Suppressor macrophage (primary cell): ENCODE data around the gene POLR1G.
A peak's percentile ranks its signal among the peaks of the same experiment; 100 is the strongest.
"Not testable (repeated sequence)": the region's sequence is repeated elsewhere in the genome, so short reads cannot be mapped to it uniquely, and the experiment has no call there.

Source experiments
- DNase-seq, 4 experiments: peaks; one replicate each; pipeline ENCODE4 v3.0.0-alpha.2; 2020 to 2022

The POLR1G gene

DNA sequence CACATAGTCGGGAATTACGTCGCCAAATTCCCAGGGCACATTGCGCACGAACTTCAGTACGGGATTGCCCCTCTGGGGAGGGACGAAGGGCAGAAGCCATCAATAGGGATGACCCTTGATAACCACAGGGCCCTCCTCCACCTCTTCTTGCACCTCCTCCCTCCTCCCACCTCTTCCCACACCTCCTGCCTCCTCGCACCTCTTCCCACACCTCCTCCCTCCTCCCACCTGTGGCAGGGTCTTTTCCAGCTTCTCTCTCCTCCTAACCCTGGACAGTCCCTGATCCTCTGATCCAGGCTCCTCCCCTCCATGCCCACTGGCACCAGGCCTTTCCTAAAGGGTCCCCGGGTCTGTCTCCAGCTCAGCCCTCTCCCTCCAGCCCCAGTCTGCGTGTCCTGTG, 13.9 kb downstream of the POLR1G start:
- no peak for DNase-seq

DNA sequence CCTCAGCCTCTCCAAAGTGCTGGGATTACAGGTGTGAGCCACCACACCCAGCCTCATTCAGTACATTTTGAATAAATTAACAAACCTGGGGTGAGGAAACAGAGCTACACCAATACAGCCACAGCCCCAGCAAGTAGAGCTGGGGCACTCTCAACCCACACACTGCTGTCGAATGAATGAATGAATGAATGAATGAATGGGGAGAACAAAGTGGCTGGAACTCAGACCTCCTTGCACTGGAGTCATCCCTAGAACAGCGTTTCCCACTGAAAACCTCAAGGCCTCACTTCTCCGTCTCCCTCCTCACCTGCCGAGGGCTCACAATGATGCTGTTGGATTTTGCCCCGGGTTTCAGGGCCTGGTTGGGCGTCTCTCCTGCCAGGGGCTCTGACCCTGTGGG, 14.4 kb downstream of the POLR1G start:
- DNase-seq, result no peak

DNA sequence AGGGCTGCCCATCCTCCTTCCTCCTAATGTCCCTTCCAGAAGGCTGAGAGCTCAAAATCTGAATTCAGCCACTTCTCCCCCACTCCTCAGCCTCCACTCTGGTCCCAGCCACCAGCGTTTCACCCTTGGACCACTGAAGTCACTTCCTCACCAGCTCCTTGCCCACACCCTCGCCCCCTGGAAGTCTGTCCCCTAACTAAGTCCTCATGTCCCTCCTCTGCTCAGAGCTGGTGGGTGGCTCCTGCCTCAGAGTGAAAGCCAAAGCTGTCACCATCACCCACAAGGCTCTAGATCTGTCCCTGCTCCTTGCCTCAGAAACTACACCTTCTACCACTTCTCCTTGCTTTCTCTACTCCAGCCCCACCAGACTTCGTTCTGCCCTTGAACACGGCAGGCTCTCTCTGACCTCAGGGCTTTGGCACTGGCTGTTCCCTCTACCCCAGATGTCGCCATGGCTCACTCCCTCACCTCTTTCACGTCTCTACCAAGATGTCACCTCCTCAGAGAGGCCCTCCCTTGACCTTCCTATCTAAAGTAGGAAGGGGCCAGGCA, 15.6 kb downstream of the POLR1G start:
- peak; percentile 39 to 74 (median 64) for DNase-seq

DNA sequence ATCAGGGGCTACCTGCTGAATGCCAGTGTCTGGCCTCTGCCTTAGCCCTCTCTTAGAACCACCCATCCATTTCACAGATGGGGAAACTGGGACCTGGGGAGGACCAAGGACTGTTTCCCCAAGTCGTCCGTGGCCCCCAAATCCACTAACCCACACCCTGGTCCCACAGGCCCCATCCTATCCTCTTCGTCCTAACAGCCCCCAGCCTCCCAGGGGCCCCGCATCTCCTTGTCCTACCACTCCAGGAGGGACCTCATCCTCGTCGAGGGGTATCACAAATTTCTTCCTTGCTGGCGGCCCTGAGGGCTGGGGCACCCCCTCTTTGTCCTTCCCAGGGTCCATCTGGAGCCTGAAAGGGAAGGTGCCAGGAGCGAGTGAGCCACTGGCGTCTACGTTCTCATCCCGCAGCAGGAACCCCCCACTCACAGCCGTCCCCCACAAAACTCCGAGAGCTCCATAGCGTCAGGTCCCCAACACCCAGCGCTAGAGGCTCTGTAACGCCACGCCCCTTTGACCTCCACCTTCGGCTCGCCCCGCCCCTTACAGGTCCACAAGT, 16.7 kb downstream of the POLR1G start:
- DNase-seq, result no peak

DNA sequence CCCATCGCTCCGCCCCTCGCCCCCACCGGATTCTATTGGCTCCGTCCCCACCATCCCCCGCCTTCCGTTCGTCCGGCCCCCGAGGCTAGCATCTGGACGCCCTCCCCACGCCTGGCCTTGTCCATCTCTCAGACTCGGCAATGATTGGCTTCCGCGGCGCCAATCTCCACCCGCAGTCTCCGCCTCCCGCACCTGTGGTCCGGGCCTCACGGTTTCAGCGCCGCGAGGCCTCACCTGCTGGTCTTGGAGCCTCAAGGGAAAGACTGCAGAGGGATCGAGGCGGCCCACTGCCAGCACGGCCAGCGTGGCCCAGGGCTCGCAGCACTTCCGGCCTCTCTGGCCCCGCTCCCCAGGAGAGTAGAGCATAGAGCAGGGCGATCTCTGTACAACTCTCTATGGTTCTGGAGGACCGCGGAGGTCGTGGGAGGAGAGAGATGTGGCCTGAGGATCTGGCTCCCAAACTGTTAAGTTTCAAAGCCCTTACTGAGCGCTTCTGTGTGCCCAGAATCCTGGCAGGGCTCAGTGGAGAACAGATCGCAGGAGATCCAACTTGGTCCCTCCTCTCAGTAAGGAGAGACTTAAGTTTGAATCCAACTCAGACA, 17.2 kb downstream of the POLR1G start, which contains the start of gene ERCC1:
TSS of gene ERCC1 (minus strand) at position 329 of the 602 bp plus-strand sequence. CDS start 543 bp downstream, outside the sequence.
- peak; percentile 92 to 97 (median 95) for DNase-seq

DNA sequence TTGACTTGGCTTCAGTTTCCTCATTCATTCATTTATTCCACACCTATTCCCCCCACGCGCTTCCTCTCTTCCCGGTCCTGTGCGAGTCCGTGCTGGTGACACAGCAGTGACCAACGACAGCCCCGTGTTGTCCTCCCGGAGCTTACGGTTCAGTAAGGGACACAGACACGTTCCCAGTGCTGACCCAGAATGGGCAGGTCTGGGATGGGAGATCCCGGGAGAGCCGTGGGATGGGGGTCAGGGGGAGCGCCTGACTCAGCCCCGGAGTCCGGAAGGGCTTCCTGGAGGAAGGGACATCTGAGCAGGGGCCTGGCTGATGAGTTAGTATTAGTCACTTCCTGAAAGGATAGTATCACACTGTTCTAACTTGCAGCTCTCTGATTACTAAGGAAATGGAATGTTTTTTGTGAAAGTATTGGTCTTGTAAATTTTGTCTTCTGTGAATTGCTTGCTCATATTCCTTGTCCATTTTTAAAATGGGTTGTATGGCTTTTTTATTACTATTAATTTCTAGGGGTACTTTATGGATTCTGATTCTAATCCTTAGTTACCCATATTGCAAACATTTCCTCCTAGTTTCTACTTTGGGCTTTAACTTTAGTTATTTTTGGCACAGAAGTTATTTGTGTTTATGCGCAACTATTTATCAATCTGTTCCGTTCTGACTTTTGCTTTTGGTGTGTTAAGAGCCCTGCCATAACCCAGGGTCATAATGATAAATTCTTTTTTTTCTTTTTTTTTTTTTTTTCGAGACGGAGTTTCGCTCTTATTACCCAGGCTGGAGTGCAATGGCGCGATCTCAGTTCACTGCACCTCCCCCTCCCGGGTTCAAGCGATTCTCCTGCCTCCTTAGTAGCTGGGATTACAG, 18.0 kb downstream of the POLR1G start:
- peak; percentile 77 to 93 (median 90) for DNase-seq

DNA sequence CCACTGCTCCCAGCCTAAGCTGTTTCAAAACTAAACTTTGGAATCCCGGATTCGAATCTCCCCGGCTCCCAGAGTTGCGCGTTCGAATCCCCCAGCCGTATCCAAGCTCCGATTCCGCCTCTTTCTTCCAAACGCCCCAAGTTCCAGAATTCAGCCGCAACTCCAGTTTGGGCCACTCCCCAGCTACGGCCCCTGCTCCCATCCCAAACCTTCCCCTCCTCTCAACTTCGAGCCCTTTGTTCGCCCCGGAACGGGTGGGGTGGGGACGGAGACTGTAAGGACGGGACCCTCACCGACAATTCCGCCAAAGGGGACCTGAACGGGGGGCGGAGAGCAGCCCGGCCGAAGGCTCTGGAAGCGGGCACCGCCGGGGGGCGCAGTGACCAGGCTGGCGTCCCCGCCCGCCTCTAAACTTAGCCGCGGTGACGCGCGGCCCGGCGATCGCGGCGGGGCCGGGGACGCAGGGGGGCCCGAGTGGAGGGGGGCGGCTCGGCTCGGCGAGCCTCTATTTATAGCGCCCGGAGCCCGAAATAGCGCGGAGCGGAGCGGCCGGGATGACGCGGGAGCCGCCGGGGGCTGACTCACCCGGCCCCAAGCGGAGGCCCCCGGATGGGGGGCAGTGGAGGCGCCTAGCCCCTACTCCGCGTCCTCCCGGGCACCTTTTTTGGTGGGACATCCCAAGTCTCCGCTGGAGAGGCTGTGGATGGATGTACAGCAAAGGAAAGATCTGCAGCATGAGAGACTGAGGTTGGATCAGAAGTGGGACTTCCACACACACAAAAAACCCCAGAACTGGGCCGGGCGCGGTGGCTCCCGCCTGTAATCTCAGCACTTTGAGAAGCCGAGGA, 22.2 kb downstream of the POLR1G start:
- DNase-seq, result peak; percentile 34 to 74 (median 52)

DNA sequence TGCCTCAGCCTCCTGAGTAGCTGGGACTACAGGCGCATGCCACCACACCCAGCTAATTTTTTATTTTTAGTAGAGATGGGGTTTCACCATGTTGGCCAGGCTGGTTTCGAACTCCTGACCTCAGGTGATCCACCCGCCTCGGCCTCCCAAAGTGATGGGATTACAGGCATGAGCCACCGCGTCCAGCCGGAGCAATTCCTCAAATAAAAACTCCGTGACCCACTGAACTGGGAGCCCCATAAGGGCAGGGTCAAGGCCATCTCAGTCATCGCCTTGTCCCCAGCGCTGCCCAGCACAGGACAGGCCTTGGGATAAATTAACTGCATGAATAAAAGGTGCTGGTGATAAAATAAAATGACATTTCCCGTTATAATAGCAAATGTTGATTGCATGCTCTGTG, 23.5 kb downstream of the POLR1G start:
- DNase-seq, result not testable (repeated sequence)

DNA sequence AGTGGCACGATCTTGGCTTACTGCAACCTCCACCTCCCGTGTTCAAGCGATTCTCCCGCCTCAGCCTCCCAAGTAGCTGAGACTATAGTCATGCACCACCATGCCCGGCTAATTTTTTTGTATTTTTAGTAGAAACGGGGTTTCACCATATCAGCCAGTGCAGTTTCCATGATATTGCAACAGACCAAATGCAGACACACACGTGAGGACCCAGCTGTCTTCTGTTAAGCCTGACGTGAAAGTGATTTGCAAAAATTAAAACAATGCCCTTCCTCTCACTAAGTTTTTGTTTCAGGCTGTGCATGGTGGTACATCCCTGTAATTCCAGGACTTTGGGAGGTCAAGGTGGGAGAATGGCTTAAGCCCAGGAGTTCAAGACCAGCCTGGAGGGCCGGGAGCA, 24.6 kb downstream of the POLR1G start:
- peak; percentile 55 to 78 (median 72) for DNase-seq

DNA sequence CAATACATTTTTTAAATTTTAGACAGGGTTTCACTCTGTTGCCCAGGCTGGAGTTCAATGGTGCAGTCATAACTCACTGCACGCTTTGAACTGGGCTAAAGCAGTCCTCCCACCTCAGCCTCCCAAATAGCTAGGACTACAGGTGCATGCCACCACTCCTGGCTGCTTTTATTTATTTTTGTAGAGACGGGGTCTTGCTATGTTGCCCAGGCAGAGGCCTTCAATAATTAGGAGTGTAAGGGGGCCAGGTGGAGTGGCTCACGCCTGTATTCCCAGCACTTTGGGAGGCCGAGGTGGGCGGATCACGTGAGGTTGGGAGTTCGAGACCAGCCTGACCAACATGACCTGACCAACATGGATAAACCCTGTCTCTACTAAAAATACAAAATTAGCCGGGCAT, 26.1 kb downstream of the POLR1G start:
- DNase-seq, result not testable (repeated sequence)

DNA sequence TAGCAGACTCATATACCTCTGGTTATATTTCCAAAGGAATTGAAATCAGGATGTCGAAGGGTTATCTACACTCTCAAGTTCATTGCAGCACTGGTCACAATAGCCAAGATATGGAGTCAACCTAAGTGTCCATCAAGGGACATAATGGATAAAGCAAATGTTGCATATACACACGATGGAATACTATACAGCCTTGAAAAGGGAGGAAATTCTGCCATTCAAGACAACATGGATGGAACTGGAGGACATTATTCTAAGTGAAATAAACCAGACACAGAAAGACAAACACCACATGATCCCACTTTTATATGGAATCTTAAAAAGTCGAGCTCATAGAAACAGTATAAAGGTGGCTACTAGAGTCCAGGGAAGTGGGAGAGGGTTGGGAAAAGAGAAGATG, 30.9 kb downstream of the POLR1G start:
- DNase-seq, result no peak

DNA sequence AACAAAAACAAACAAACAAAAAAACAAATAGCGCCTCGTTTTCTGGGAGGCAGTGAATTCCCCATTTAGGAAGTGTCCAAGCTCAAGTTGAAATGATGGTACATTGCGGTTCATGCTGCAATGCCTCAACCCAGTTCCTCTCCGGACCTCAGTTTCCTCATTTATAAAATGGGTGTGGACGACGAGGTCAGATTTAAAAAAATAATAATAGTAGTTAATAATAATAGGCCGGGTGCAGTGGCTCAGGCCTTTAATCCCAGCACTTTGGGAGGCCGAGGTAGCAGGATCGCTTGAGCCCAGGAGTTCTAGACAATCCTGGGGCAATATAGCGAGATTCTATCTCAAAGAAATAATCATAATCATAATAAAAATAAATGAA, 32.7 kb downstream of the POLR1G start:
- DNase-seq, result peak; percentile 43 to 75 (median 72)

DNA sequence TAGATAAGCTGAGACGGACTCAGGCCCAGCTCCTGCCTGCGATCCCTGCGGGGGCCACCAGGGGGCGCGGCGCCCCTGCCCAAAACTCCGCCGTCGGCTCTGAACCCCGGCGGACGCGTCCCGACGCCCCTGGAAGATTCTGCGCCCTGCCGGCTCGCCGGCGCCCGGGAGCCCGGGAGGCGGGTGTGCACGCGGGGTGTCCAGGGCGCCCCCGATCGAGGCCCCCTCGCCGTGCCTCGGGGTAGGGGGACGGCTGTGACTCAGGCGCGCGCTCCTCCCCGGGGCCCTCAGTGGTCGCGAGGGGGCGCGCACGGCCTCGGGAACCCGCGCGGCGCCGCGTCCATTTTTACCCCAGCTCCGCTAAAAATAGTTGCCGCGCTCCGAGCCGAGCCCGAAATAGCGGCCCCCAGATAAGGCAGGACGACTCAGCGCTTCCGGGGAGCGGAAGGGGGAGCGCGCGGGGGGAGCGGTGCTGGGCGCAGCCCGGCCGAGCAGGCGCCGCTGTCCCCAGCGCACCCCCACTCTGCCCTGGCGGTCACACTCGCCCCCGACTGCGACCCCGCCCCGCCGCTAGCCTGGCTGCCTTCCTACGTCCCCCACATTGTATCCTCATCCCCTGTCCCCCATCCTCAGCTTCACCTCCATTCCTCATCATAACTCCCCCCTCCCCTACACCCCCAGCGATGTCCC, 33.3 kb downstream of the POLR1G start:
- DNase-seq, result peak; percentile 81 to 90 (median 86)

DNA sequence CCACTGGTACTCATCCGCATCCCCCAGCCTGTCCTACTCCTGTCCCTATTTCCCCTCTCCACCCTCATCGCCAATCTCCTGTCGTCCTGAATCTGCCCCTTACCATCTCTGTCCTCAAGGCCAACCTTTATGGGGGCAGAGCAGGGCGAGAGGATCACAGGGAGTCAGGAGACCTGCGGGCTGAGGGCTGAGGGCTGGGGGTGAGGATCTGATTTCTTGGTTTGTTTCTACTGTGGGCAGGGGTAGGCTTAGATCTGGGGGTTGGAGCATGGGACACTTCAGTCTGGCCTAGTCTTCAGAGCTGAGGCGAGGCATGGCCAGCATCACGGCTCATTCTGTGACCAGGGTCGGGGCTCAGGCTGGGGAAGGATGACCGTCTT, 33.8 kb downstream of the POLR1G start:
- DNase-seq, result no peak

DNA sequence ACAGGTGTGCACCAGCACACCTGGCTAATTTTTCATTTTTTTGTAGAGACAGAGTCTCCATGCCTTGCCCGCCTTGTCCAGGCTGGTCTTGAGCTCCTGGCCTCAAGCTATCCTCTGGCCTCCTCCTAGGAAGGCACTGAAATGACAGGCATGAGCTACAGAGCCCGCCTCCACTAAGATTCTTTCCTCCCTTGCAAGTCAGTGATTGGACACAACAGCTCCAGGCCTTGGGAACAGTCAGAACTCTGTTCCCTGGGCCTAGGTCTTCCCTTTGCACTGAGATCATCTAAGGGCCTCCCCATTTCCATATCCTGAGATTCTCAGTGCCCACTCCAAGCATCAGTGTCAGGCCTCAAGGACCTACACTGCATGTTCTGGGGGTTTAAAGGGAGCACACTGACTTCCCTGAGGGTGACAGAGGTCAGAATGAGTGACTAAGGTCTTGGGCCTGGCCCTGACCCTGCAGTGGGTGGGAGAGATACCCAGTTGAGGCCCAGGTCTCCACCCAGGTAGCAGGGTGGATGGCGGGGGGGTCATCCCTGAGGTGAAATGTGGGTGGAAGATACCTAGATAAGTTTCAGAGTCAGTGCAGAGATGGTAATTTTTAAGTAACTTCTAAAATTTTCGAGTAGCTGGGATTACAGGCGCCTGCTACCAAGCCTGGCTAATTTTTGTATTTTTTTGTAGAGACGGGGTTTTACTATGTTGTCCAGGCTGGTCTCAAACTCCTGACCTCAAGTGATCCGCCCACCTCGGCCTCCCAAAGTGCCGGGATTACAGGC, 34.6 kb downstream of the POLR1G start:
- peak in 3 of 4 experiments; percentile 18 to 41 (median 35) for DNase-seq

DNA sequence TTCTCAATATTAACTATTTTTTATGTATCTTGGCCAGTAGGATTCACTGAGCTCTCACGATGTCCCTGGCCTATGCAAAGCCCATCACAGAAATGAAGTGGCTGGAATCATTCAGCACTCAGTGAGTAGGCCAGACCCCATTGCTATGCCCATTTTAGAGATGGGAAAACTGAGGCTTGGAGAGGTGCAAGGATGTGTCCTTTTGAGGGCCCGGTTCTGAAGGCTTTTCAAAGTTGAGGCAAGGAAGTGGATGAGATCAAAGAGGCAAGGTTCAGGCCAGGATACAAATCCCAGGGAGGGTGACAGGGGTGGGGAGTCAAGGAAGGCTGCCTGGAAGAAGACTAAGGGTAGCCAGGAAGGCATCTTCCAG, 35.9 kb downstream of the POLR1G start:
- DNase-seq, result no peak

DNA sequence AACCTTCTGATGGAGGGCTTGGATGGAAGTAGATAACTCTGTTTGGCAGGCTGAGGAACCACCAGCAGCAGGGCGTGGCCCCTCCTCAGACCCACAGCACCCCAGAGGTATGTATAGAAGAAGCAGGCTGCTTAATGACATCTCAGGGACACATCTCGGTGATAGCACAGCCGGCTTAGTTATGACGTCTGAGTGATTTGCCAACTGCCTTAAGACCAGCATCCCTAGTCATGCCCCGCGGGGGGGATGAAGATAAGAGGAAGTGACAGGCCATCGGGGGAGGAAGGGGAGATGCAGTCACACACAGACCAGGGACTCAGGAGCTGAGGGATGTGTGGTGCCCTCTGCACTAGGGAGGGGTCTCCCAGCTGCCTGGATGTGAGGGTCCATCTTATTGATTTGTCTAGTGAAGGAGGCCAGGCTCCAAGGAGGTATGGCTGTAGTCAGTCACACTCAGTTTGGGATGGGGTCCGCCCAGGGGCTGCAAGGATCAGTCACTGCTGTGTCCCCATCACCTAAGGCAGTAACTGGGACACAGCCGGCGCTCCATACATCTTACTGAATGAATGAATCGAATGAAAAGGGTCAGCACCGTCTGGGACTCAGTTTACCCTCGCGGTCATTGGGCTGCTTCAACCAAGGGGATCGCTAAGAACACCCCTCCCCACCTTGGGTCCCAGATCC, 36.5 kb downstream of the POLR1G start:
- DNase-seq, result peak; percentile 93 to 99 (median 94)

DNA sequence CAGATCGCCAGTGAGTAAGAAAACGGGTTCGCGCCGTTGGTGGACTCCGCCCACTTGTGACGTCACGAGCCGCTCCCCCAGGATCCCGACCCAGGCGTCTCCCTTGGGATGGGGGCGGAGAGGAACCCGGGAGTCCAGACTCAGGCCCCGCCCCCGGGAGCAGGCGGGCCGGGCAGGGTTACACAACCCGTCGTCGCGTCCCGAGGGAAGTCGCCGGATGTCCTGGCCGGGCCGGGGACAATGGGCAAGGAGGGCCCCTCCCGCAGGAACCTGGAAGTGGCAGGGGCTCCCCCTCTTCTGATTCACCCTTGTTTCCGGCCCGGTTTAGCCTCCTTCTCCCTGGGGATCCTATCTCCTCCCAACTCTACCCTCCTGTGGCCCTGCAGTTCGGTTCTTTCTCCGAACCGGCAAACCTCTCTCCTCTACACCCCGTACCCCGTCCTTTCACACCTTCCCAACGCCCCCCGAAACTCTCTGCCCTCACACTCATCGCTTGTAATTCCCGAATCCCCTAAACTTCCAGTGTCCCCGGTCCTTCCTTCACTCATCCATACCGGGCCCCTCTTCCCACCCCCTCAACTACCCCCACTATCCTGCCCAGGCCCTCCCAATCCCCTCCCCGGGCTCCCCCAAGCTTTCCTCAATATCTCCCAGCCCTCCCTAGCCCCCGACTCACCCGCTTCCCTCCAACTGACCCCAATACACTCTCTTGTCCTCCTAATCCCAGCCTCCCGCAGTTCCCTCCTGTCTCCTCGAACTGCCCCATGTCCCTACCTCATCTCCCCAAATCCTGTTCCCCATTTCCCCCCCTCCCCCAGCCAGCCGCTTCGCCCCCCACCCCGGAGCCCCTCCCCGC, 37.2 kb downstream of the POLR1G start:
- DNase-seq, result peak; percentile 93 to 97 (median 96)

DNA sequence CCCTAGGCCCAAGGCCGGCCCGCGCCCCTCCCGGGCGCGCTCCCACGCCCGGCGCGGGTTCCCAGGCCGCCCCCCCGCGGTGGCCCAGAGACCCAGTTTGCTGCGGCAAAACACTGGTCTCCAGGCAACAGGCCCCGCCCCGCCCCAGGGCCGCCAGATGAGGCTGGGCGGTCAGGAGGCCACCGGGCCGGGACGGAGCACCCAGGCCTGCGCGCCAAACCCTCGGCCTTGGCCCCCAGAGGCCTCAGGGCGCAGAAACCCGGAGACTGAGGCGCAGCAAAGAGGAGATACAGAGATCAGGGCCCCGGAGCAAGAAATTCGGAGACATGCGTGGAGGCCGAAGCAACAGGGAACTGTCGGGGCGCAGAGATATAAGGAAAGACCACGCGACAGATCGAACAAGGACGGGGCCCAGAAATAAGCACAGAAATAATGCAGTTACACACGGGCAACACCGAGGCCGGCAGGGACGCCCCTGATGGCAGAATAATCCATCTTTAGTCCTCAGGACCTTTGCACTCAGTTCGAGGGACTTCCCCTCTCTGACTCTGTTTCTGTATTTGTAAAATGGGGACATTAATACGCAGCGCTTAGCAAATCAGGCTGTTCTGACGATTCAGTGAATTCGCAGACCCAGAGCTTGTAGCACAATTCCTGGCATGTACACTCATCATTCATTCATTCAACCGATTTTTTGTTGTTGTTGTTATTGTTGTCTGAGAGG, 38.0 kb downstream of the POLR1G start:
- peak; percentile 91 to 96 (median 92) for DNase-seq
